HG02943 (cell line): Measurements from ENCODE around the gene C1QTNF8.

Experiments used
- ATAC-seq: cut with Tn5 transposase; IDR thresholded peaks from one replicate; pipeline ENCODE4 v1.9.1; 2021; ENCODE audit warnings: mild to moderate bottlenecking, low read depth, moderate library complexity; ENCODE audit not compliant: unreplicated experiment

C1QTNF8 gene

GRCh38 chr16:1066584-1067172 is 29.4 kb downstream of the C1QTNF8 start:
- ATAC-seq = no peak

GRCh38 chr16:1065469-1066128 is 30.4 kb downstream of the C1QTNF8 start:
- ATAC-seq = no peak

- no peak for ATAC-seq
Measured at GRCh38 chr16:1063728-1064127, 32.3 kb downstream of the C1QTNF8 start.

GRCh38 chr16:1062895-1063294 is 33.1 kb downstream of the C1QTNF8 start:
- no peak for ATAC-seq

- no peak for ATAC-seq
Measured at GRCh38 chr16:1061769-1062505, 34.1 kb downstream of the C1QTNF8 start.

DNA sequence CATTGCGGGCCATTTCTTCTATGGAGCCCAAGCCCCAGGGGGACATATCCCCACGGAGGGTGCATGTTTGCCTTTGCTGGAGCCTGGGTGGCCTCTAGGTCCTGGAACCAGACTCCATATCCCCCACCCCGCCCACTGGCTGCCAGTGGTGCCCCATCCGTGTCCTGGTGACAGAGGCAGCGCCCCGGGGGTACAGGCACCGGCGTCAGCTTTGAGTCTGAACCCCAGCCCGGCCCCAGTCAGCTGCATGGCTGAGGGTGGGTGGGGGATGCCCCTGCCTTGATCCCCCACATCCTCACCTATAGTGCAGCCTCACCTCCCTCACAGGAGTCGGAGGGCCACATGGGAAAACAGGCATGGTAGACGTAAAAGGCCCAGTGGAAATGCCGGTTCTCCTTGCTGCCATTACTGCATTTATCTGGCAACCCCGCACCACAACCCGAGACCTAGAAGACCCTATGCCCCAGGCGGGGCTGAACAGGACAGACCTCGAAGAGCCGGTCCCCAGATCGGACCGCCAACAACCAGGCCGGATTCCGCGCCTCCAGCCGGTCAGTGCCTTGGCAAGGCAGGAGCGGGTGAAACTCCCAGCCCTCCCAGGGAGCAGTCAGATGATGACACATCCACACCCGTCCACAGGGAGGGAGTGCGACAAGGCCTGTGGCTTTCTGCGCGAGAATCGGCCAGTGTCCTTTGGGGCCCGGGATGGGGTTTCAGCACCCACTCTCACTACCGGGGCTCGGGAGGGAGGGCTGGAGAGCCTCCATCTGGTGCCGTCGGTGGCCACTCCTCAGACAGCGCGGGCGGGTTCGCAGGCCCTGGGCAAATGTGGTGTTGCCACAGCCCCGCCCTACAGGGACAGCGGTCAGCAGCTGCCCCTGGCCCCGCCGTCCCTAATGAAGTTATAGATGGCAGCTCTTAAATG is 35.4 kb downstream of the C1QTNF8 start:
- no peak for ATAC-seq

- no peak for ATAC-seq
Measured at GRCh38 chr16:1059310-1059709, 36.7 kb downstream of the C1QTNF8 start.

- ATAC-seq = no peak
Measured at GRCh38 chr16:1058216-1058615, 37.8 kb downstream of the C1QTNF8 start.

DNA sequence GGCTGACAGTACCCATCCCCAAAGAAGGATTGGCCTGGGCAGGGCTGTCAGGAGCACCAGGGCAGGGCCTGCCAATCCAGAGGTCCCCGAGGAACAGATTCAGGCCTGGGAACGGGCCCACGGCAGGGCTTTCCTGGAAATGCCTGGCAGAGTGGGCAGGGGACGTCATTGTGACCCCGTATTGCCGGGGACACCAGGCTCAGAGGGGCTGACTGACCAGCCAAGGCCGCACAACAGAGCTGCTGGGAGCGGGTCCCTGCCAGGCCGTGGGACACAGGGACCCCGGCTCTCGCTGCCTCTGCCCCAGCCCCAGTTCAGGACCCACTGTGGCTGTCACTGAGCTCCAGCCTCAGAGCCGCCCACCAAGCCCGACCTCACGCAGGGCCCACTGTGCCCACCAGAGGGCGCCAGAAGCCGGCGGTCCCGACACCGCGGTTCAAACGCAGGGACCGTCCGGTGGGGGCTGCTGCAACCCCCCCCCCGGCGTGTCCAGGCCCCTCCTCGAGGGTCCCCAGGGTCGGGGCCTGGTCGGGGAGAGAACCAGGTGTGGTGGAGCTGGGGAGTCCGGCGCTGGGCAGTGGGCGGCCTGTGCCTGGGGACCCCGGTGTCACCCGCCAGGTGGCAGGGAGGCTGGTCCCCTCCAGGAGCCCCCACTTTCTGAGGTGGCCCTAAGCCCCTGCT is 38.7 kb downstream of the C1QTNF8 start:
- no peak for ATAC-seq

GRCh38 chr16:1056196-1056595 is 39.8 kb downstream of the C1QTNF8 start:
- no peak for ATAC-seq

DNA sequence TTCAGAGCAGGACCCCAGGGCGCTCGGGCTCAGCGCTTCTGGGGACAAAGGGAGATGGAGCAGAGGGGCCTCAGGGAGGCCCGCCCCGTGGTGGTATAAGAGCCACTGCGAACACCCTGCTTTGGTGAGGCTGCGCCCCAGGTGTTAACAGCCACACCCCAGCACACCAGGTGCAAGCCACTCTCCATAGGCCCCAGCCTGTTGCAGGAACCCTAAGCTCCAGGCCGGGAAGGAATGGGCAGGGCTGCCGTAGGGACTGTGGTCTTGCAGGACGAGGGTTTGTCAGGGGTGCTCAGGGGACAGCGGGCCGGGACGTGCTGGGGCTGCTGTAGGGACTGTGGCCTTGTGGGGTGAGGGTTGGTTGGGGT is 40.5 kb downstream of the C1QTNF8 start:
- no peak for ATAC-seq

GRCh38 chr16:1054660-1055556 is 41.1 kb downstream of the C1QTNF8 start:
- no peak for ATAC-seq

GRCh38 chr16:1053700-1054368 is 42.2 kb downstream of the C1QTNF8 start:
- no peak for ATAC-seq

GRCh38 chr16:1053121-1053521 is 42.9 kb downstream of the C1QTNF8 start:
- no peak for ATAC-seq

- ATAC-seq = no peak
Measured at GRCh38 chr16:1052721-1053120, 43.3 kb downstream of the C1QTNF8 start.

GRCh38 chr16:1051446-1051845 is 44.6 kb downstream of the C1QTNF8 start:
- no peak for ATAC-seq

- ATAC-seq = no peak
Measured at GRCh38 chr16:1050921-1051320, 45.1 kb downstream of the C1QTNF8 start.

DNA sequence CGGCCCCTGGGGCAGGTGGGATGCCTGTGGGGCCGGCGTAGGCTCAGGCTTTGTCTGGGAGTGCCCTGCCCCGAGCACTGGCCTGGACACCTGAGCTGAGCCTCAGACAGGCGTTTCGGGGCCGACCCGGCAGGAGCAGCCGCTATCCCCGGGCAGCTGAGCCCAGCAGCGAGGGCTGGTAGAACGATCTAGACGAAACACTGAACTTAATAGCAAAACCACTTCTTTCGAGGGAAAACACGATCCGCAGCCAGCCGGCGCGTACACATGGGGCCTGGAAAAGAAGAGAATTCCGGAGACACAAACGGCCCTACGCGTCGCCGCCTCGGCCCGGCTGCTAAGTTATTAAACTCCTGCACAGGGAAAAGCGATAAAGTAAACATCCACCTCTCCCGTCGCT is 45.5 kb downstream of the C1QTNF8 start:
- no peak for ATAC-seq

GRCh38 chr16:1049976-1050247 is 46.1 kb downstream of the C1QTNF8 start:
- ATAC-seq = no peak
